G401 (cell line): Measurements from ENCODE around the gene NLGN1. TPM values are rescaled to one million over a fixed set of nuclear protein-coding genes. Genes with fewer than 3 reads are reported as not detected.
"Not testable (repeated sequence)": the region's sequence is repeated elsewhere in the genome, so short reads cannot be mapped to it uniquely, and the experiment has no call there.

Source experiments
- DNase-seq: peaks from one replicate; pipeline ENCODE4 v3.0.0-alpha.2; 2015; ENCODE audit warnings: low spot score
- in situ Hi-C: cut with HindIII; loops from 2 replicates; pipeline ENCODE4 v1.10.0; 2016; ENCODE audit warnings: low sequenced_read_pairs, mixed read lengths
- total RNA-seq: library from RNA; depleted of rRNA; stranded (reverse); fragments of >200 nt; shearing (Covaris generic); gene quantifications from 2 replicates; pipeline ENCODE4 v1.2.3, GENCODE V29; 2014

The NLGN1 gene
- total RNA-seq, 1 experiment from 2014 or later, result 11.2 TPM

DNA sequence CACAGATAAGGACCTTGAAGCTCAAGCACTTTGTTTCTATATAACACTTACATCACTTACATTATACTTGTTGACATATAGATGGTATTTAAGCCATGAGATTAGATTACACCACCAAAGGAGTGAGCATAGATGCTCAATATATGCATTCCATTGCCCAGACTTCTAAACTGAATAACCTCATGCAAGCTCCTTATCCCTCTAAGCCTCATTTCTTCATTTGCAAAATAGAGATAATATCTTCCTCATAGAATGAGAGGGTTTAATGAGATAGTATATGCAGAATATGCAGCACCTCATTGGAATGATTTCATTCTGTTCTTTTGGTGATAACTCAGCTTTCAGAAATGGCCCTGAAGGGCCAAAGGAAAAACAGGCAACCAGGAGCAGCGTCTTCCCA, 18.5 kb downstream of the NLGN1 start:
- DNase-seq, result no peak
- in situ Hi-C loops, result no loop called here

DNA sequence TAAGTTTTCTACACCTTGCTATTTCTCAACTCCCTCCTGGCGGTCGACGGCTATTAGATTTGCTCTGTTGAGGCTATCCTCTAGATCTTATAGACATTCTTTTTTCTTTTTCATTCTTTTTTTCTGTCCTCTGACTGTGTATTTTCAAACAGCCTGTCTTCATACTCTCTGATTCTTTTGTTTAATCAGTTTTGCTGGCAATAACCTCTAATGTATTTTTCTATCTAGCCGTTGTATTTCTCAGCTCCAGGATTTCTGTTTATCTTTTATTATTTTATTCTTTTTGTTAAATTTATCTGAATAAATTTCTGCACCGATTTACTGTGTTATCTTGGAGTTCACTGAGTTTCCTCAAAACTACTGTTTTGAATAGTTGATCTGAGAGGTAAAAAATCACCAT, 31.5 kb downstream of the NLGN1 start:
- DNase-seq, result no peak
- in situ Hi-C loops, result no loop called here

DNA sequence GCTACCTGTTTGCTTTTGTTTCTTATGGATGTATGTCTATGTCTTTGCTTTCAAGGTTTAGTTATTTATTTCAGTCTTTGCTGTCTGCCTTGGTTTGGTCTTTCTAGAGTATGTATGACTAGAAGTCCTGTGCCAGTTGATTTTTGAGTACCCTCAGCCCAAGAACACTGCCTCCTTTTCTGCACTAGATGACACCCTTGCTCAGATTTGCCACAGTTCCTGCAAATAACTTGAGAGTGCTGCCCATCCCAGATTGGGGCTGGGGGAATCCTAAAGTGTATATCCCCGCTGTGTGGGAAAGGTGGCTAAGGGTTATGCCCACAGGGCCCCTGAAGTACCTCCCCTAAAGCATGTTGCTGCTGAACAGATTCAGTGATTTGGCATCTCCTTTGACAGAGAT, 32.0 kb downstream of the NLGN1 start:
- in situ Hi-C loops, result no loop called here
- DNase-seq, result no peak

DNA sequence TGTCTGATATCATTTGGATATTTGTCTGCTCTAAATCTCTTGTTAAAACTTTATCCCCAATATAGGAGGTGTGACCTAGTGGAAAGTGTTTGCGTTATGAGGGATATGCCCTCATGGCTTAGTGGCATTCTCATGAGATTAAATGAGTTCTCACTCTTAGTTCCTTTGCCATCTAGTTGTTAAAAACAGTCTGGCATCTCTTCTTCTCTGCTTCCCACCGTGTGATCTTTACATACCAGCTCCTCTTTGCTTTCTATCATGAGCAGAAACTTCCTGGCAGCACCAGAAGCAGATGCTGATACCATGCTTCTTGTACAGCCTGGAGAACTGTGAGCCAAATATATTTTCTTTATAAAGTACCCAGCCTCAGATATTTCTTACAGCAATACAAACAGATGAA, 33.0 kb downstream of the NLGN1 start:
- in situ Hi-C loops, result no loop called here
- DNase-seq, result no peak

DNA sequence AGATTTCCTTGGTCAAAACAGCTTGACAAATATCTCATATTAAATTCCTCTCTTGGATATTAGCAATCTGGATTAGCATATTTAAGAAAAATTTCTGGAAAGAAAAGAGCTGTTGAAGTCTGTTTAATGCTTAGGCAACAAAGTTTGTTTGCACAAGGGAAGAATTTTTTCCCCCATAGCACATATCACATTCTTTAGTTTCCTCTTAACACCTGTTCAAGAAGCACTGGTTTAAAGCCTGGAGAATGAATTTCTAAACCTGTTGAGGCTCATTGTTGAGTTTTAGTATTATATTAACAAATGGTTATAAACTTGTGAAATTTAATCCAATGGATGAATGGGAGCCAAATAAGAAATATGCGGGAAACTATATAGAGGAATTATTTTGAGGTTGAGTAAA, 41.5 kb downstream of the NLGN1 start:
- no peak for DNase-seq
- in situ Hi-C loops, result no loop called here

DNA sequence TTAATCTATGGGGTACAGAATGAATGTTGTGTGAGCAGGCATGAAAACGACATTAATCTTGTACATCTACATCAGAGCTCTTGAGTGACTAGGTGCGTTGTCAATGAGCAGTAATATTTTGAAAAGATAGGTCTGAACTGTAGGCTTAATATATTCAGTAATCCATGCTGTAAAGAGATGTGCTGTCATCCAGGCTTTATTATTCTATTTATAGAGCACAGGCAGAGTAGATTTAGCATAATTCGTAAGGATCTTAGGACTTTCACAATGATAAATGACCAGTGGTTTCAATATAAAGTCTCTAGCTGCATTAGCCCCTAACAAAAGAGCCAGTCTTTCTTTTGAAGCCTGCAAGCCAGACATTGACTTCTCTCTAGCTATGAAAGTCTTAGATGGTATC, 43.0 kb downstream of the NLGN1 start:
- in situ Hi-C loops, result no loop called here
- DNase-seq, result no peak

DNA sequence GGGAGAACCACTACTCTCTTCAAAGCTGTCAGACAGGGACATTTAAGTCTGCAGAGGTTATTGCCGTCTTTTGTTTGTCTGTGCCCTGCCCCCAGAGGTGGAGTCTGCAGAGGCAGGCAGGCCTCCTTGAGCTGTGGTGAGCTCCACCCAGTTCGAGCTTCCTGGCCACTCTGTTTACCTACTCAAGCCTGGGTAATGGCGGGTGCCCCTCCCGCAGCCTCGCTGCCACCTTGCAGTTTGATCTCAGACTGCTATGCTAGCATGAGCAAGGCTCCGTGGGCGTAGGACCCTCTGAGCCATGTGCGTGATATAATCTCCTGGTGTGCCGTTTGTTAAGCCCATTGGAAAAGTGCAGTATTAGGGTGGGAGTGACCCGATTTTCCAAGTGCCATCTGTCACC, 54.0 kb downstream of the NLGN1 start:
- DNase-seq, in situ Hi-C loops: not testable (repeated sequence)

DNA sequence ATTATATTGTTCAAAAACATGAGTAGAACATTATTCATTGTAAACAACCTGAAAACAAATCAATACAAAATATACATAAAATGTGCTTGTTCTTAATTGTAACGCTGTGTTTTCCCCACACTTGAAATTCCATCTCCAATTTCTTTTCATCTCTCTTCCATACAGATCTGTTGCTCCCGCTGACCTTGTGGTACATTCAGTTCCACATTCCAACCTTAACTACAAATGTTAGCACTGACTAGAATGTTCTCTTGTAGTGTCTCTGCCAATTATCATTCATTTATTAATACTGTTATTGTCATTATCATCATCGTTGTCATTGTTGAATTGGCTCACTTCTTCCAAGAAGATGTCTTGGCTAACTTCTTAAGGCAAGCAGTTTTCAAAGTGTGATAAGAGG, 65.7 kb downstream of the NLGN1 start:
- no peak for DNase-seq
- in situ Hi-C loops, result no loop called here

DNA sequence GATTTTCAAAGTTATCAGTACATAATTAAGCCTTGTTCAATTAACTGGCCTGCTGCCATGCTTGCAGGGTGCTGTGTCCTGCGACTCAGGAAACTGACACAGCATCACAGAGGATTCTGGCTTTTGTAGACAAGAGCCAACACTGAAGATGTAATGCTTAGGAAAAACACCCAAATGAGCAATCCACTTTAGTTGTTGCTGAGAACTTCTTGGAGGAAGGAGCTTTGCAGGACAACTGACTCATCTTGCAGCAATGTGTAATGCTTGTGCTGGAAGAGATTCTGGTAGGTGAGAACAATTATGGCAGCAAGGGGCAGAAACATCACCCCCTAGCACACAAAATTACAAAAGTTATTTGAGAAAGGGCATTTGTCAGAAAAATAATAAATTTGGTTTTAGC, 67.6 kb downstream of the NLGN1 start:
- in situ Hi-C loops, result no loop called here
- DNase-seq, result no peak

DNA sequence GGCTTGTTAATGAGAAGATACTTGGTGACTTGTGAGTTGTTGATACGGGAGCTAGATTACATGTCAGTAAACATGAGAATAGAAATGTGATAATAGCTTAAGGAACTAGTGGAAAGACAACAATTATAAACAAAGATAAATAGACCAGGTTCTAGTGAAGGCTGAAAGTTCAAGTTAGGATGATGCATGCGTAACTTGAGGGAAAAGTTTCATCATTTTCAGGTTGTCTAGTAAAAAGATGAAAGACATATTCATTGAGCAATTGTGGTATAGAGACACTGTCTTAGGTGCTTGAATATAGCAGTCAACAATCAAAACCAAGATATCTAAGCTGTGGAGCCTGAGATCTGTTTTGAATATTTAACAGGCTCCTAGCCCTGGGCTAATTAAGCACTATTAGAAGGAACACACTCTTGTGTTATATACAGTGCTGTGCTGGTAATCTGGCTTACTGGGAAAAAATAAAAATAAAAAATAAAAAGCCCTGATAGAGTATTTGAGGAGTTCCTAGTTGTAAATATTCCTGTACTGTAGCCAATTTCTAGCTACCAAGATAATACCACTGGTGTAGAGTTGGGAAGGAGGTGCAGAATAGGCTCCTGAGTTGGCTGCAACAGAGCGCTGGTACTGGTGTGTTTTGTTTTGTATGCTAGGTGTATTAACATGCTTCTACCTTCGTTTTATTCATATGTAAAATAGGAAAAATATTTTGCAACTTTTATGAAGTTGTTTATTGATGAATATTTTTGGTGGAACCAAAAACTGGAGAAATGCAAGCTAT, 68.5 kb downstream of the NLGN1 start:
- DNase-seq, result no peak
- in situ Hi-C loops, result no loop called here

DNA sequence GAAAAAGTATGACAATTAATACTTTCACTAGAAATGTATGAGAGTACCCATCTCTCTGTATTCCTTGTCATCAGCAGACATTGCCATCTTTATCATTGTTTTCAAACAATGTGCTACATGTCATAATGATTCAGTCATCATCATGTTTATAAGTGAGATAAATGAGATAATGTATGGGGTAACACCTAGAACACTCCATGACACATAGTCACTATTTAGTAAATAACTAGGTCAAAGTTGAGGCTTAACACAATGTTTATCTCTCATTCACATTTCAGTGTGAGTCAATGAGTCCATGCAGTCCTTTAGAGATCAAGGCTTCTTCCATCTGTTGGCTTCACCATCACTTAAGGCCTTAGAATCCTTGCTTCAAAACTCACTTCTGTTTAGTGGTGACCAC, 70.0 kb downstream of the NLGN1 start:
- in situ Hi-C loops, result no loop called here
- no peak for DNase-seq

DNA sequence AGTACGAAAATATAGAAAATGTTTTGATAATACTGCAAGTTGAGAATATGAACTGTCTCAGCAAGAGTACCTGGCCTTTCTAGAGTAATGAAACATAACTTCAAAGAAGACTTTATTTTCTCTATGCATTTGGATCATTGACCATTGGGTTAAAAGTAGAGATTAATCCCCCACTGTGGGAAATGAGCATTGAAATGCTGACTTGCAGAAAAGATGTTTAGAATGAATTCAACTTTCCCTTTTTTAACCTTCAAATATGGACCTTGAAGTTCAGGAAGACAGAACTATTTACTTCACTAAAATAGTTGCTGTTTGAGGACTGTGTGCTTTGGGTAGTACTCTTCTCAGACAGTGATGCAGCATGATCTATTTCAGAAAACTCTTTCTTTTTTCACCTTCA, 75.7 kb downstream of the NLGN1 start:
- in situ Hi-C loops, result no loop called here
- no peak for DNase-seq

DNA sequence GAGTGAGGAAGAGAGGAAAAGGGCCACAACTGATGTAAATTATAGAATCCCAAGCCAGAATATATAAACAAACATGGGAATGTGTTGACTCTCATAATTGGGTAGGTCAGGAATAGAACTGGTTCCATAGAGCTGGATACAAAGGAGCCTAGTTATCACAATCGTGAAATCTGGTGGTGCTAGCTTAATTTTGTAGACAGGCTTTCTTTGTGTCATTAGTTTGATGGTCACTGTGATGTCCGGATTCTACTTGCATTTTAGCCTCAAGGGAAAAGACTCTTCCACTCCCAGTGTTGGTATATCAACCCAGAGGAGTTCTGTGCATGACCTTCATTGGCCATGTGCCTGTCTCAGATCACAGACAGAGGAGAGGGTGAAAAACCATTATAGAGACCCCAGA, 81.8 kb downstream of the NLGN1 start:
- no peak for DNase-seq
- in situ Hi-C loops, result no loop called here

DNA sequence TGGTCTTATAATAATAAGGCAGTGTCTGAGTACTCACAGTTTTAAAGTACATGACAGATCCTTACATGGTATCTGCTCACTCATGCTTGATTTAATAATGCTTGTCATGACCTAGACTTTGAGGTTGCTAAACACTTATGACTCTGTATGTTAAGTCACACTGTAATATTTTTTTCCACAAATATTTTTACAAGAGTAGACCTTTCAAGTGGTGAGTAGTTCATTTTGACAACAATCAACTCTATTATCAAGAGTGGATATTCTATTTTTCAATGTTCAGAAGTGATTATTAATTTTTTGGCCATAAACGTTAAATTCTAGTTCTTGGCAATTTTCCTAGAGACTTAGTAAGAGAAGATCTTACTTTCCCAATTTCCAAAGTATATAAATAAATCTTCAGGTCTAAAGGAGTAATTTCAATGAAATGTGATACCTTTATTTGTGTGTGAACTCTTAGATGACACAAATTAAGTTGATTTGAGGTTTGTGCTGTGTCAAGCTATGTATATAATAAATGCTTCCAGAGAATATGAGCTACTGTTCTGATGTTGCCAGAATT, 104.5 kb downstream of the NLGN1 start:
- in situ Hi-C loops, result no loop called here

DNA sequence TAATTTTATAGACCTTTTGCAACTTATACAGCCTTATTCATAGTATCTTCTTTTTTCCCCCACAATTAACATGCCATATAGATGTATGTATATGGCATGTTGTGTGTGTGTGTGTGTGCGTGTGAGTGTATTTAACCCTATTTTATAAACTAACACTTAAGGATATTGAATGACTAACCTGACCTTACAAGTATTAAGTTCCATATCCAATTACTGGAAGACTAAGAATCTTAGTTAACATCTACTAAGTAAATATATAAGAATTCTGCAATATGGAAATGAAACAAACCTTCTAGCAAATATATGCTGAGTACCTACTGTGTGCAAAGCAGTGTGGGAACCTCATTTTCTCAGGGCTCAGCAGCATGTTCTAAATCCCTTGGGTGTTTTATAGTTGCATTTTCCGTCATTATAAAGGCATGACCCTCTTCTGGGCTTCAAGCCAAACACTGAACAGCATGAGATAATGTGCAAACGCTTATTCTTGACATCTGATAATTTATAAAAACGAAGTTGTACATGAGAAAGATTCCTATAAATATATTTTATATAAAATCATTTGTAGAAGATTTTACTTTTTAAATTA, 105.5 kb downstream of the NLGN1 start:
- DNase-seq, result peak; percentile 23
- in situ Hi-C loops, result no loop called here

More for the DNA sequence above, 104.5 kb downstream of the NLGN1 start:
- no peak for DNase-seq

DNA sequence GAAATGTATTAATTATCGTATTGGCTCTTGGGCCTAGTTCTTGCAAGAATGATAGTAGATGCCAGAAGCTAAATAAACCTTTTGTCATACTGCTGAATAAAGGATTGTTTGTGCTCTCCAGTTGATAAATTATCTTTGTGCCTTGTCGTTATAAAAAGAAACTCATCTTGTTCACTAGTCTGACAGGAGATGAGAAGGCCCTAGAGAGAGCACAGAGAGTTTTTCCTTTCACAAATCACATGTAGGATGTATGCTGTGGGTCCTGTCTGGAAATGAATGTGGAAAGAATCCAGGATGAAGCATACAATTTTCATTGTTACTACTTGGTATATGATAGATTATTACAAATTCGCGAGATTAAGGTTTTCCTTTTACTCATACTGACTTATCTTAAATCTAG, 113.0 kb downstream of the NLGN1 start:
- DNase-seq, result no peak
- in situ Hi-C loops, result no loop called here

DNA sequence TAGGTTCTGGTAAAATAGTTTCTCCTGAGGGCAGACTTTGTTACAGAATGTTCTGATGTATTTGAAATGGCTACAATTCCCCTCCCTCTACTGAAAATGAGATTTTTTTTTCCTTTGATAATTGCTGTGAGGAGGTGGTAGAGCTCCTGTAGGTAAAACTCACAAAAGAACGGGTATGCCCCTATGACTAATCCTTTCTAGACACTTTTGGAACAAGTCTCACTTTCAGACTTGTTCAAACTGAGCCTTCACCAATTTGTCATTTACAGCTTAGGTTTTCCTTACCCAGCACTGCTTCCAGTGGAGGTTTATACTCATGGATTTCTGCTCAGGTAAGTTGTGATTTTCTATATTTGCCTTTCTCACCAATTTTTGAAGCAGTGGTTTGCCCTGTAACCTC, 115.6 kb downstream of the NLGN1 start:
- DNase-seq, result no peak
- in situ Hi-C loops, result no loop called here

DNA sequence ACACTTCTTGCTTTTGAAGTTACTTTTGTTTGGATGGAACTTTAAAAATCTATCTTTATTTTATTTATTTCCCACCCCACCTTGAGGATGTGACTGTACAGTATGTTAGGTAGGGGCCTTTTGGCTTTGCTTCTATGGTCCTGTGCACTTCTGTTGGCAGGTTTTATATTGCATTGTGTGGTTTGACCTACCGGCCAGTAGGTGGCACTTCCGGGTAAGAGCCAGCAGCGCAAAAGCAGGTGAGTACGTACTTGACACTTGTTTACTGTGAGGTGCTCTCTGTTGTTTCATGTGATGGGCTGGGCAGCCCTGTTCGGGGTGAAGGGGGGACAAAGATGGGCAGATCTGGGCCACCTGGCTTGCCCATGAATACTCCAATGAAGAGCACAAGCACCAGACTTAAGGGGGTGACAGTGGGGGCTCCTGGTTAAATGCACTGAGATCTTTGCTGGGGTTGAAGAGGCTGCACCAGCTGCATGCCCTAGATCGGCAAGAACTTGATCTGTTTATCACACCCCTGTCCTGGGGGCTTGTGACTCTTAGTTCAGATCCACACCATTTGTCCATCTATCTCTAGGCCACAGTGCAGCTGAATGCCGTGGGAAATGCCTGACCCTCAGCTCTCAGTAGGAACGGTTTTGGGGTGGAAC, 131.6 kb downstream of the NLGN1 start:
- DNase-seq, result no peak
- in situ Hi-C loops, result no loop called here

DNA sequence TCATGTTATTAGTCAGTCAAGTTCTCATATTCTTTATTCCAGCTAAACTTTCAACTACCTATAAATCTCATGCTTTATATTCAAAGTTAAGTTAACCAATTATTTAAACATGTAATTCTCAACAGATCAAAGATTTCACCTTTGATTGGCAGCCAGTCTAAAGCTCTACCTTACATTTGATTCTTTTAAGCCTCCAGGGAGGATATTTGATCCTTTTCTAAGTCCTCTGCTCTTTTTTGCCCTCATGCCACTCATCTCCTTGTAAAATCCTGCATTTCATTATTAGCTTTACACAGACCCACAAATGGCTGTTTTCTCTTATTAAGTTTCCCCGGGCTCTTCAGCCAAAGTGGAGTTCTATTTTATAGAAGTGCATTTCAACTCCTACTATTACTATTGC, 134.1 kb downstream of the NLGN1 start:
- DNase-seq, result no peak
- in situ Hi-C loops, result no loop called here

DNA sequence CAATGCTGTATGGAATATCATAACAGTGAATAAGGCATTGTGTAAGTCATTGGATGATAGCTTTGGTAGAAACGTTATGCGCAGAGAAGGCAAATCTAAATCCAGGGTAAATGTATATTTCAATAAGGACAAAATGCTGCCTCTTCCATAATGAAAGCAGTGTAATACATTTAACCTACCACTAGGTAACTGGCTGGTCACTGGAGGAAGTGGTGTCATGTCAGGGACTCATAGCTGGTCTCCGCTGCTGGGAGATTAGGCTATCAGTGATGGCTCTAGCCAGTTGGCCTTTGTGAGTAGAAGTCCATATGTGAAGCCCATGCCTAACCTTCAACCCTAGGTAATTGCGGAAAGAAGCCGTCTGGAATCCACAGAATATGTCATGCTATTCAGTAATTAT, 140.9 kb downstream of the NLGN1 start:
- in situ Hi-C loops, result no loop called here
- no peak for DNase-seq
